Right forelimb (tissue), 1 donor: Measurements from ENCODE around the gene CRACDL.
"Not testable (repeated sequence)": the region's sequence is repeated elsewhere in the genome, so short reads cannot be mapped to it uniquely, and the experiment has no call there.

Source experiments
- DNase-seq: peaks from one replicate; pipeline ENCODE4 v3.0.0-alpha.2; 2018

The CRACDL gene

GRCh38 chr2:98903767-98904485, 32.1 kb downstream of the CRACDL start:
- DNase-seq, result peak; percentile 26

GRCh38 chr2:98903064-98903355, 33.0 kb downstream of the CRACDL start:
- peak; percentile 10 for DNase-seq

- peak; percentile 26 for DNase-seq
Measured at GRCh38 chr2:98902209-98903063, 33.6 kb downstream of the CRACDL start.

GRCh38 chr2:98901702-98902101, 34.3 kb downstream of the CRACDL start:
- DNase-seq, result peak; percentile 28

- peak; percentile 11 for DNase-seq
Measured at GRCh38 chr2:98901291-98901690, 34.7 kb downstream of the CRACDL start.

- peak; percentile 11 for DNase-seq
Measured at GRCh38 chr2:98900721-98901120, 35.3 kb downstream of the CRACDL start.

- not testable (repeated sequence) for DNase-seq
Measured at GRCh38 chr2:98899703-98900078, 36.3 kb downstream of the CRACDL start.

- peak; percentile 19 for DNase-seq
Measured at GRCh38 chr2:98899041-98899702, 36.9 kb downstream of the CRACDL start.

- DNase-seq, result no peak
Measured at GRCh38 chr2:98898423-98898841, 37.6 kb downstream of the CRACDL start.

GRCh38 chr2:98897746-98898145, 38.3 kb downstream of the CRACDL start:
- peak; percentile 3 for DNase-seq

GRCh38 chr2:98896944-98897343, 39.1 kb downstream of the CRACDL start:
- DNase-seq, result peak; percentile 16

- DNase-seq, result peak; percentile 34
Measured at GRCh38 chr2:98896416-98896815, 39.6 kb downstream of the CRACDL start.

GRCh38 chr2:98895901-98896300, 40.1 kb downstream of the CRACDL start:
- peak; percentile 21 for DNase-seq

GRCh38 chr2:98895221-98895620, 40.8 kb downstream of the CRACDL start:
- DNase-seq, result peak; percentile 10

- DNase-seq, result peak; percentile 16
Measured at GRCh38 chr2:98894331-98895000, 41.6 kb downstream of the CRACDL start.

GRCh38 chr2:98893911-98894321, 42.1 kb downstream of the CRACDL start:
- DNase-seq, result peak; percentile 38

- DNase-seq, result peak; percentile 17
Measured at GRCh38 chr2:98892871-98893270, 43.2 kb downstream of the CRACDL start.

- no peak for DNase-seq
Measured at GRCh38 chr2:98891591-98891990, 44.4 kb downstream of the CRACDL start.

- no peak for DNase-seq
Measured at GRCh38 chr2:98886066-98886554, 49.9 kb downstream of the CRACDL start.

GRCh38 chr2:98884658-98885057, 51.4 kb downstream of the CRACDL start:
- peak; percentile 11 for DNase-seq

- peak; percentile 26 for DNase-seq
Measured at GRCh38 chr2:98883780-98884211, 52.2 kb downstream of the CRACDL start.

- peak; percentile 29 for DNase-seq
Measured at GRCh38 chr2:98882971-98883779, 52.9 kb downstream of the CRACDL start.
